ENCODE results near the gene FAM170B.

FAM170B gene

DNA sequence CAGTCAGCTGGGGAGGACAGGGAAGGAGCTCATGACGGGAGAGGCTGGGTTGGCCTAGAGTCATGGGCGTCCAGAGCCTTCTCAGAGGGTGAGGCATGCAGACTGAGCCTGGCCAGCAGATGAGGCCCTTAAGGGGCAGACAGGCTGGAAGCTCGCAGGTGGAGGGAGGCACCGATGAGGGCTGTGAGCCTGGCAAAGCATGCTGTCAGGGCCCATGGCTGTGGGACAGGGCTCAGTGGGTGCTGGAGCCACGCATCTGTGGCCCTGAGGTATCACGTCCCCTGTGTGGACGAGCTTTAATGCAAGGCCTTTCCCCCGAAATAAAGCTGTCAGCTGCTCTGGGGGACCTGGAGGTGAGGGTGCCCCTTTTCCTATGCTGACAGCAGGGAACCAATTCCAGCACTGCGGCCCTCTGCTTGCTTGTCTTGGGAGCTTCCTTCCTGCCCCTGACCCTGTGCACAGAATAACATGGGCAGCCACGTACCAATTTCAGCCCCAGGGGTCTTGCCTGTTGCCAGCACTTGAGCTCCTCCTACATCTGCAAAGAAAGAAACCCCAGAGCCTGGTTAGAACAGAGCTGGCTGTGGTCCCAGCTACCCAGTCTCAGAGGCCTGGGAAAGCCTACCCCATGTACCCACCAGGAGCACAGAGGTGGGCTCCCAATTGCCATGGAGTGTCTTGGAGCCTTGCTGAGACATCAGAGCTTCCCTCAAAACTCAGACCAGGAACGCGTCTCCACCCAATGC lies 33.8 kb upstream of the FAM170B start:
- H3K36me3 ChIP-seq (ENCODE audit: control insufficient read depth, insufficient read depth, low read length): no peaks in the 10 kb centered on the region
- H3K27ac ChIP-seq (ENCODE audit: low read depth, low read length): no peak overlapping the region
- no peak overlapping the region for H3K4me3 ChIP-seq (ENCODE audit: low read depth, low read length)
- H3K27me3 ChIP-seq (ENCODE audit: control insufficient read depth, insufficient read depth, low read length): no peaks in the 10 kb centered on the region
- no peaks in the 10 kb centered on the region for H3K9me3 ChIP-seq (ENCODE audit: control insufficient read depth, insufficient read depth, low read length)
- no peaks in the 10 kb centered on the region for H3K4me1 ChIP-seq (ENCODE audit: control insufficient read depth, insufficient read depth, low read length)
- no peak overlapping the region for H3K9ac ChIP-seq (ENCODE audit: low read depth, low read length)

DNA sequence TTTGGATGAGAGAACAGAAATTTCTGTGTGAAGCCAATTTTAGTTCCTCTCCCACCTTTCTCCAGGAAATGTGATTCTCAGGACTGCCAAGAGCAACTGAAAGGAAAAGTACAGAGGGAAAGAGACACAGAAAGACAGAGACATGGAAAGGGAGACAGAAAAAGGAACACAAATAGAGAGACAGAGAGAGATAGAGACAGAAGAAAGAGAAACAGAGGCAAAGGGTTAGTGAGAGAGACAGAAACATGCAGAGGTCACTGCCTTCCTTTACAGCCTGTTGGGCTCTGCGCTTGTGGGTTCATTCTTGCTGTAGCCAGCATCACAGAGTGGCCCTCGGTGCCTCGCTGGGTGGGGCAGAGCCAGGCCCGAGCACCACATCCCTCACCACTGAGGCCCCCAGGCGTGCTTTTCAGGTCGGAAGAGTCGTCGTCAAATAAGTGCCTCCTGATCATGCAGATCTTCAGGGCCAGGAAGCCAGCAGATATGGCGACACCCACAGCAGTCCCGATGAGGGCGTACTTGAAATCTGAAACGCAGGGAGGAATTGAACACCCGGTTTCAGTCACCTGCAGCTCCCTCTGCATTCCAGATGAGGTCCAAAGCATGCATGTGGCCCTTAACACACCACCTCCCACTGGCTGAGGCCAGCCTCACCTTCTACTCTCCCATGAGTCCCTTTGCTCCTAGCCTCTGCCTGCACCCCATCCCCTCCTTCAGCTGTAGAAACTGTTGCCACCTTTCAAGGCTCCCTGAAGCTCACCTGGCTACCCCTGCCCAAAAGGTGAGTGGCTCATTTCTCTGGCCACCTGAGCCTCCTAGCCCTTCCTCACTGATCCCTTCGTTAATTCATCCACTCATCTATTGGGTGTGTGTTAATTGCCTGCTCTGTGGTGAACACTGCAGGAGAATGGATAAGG lies 32.9 kb upstream of the FAM170B start:
- H3K4me3 ChIP-seq (ENCODE audit: low read depth, low read length): no peak overlapping the region
- no peak overlapping the region for H3K9ac ChIP-seq (ENCODE audit: low read depth, low read length)
- H3K9me3 ChIP-seq (ENCODE audit: control insufficient read depth, insufficient read depth, low read length): no peaks in the 10 kb centered on the region
- H3K36me3 ChIP-seq (ENCODE audit: control insufficient read depth, insufficient read depth, low read length): no peaks in the 10 kb centered on the region
- no peak overlapping the region for H3K27ac ChIP-seq (ENCODE audit: low read depth, low read length)
- H3K4me1 ChIP-seq (ENCODE audit: control insufficient read depth, insufficient read depth, low read length): no peaks in the 10 kb centered on the region
- no peaks in the 10 kb centered on the region for H3K27me3 ChIP-seq (ENCODE audit: control insufficient read depth, insufficient read depth, low read length)

DNA sequence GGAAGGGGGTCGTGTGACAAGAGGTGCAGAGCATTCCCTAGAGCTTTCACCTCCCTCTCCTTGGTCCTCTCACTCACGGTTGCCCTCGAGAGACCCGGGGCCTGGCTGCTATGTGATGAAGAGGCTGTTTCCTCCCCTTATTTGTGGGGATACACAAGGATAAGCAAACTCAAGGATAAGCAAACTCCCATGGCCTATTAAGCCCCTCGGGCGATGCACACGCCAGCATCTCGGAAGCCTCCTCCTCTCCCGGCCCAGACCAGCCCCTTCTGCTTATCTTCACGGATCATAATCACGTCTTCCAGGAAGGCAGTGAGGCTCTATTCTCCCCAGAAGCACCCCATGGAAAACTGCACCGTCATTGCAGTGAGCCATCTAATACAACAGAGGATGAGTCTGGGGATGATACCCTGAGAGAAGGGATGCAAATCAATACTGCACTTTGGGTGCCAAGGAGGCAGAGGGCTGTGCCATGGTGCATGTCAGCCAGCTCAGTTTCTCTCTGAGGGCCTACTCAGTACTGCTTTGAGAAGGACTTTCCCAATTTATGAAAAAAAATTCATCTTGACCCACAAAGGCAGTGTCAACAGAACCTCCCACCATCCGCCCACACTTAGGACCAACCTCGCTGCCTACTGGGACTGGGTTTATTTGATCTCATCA lies 32.1 kb upstream of the FAM170B start:
- no peak overlapping the region for H3K4me3 ChIP-seq (ENCODE audit: low read depth, low read length)
- H3K9ac ChIP-seq (ENCODE audit: low read depth, low read length): no peak overlapping the region
- H3K36me3 ChIP-seq (ENCODE audit: control insufficient read depth, insufficient read depth, low read length): no peaks in the 10 kb centered on the region
- peaks cover 3% of the 10 kb centered on the region; the same call in 1 of the 2 replicates for H3K4me1 ChIP-seq (ENCODE audit: control insufficient read depth, insufficient read depth, low read length)
- H3K27me3 ChIP-seq (ENCODE audit: control insufficient read depth, insufficient read depth, low read length): no peaks in the 10 kb centered on the region
- no peaks in the 10 kb centered on the region for H3K9me3 ChIP-seq (ENCODE audit: control insufficient read depth, insufficient read depth, low read length)
- no peak overlapping the region for H3K27ac ChIP-seq (ENCODE audit: low read depth, low read length)

- H3K27me3 ChIP-seq (ENCODE audit: control insufficient read depth, insufficient read depth, low read length): no peaks in the 10 kb centered on the region
- peaks cover 3% of the 10 kb centered on the region; the same call in 1 of the 2 replicates for H3K4me1 ChIP-seq (ENCODE audit: control insufficient read depth, insufficient read depth, low read length)
- H3K9me3 ChIP-seq (ENCODE audit: control insufficient read depth, insufficient read depth, low read length): no peaks in the 10 kb centered on the region
- H3K4me3 ChIP-seq (ENCODE audit: low read depth, low read length): no peak overlapping the region
- no peaks in the 10 kb centered on the region for H3K36me3 ChIP-seq (ENCODE audit: control insufficient read depth, insufficient read depth, low read length)
- H3K9ac ChIP-seq (ENCODE audit: low read depth, low read length): no peak overlapping the region
- no peak overlapping the region for H3K27ac ChIP-seq (ENCODE audit: low read depth, low read length)
Observed at GRCh38 chr10:49165259-49165658, 31.4 kb upstream of the FAM170B start.

GRCh38 chr10:49164559-49165188 lies 30.9 kb upstream of the FAM170B start:
- peaks cover 3% of the 10 kb centered on the region; the same call in 1 of the 2 replicates for H3K4me1 ChIP-seq (ENCODE audit: control insufficient read depth, insufficient read depth, low read length)
- H3K9ac ChIP-seq (ENCODE audit: low read depth, low read length): no peak overlapping the region
- no peaks in the 10 kb centered on the region for H3K27me3 ChIP-seq (ENCODE audit: control insufficient read depth, insufficient read depth, low read length)
- no peak overlapping the region for H3K27ac ChIP-seq (ENCODE audit: low read depth, low read length)
- H3K9me3 ChIP-seq (ENCODE audit: control insufficient read depth, insufficient read depth, low read length): no peaks in the 10 kb centered on the region
- no peak overlapping the region for H3K4me3 ChIP-seq (ENCODE audit: low read depth, low read length)
- no peaks in the 10 kb centered on the region for H3K36me3 ChIP-seq (ENCODE audit: control insufficient read depth, insufficient read depth, low read length)

- no peak overlapping the region for H3K4me3 ChIP-seq (ENCODE audit: low read depth, low read length)
- no peaks in the 10 kb centered on the region for H3K9me3 ChIP-seq (ENCODE audit: control insufficient read depth, insufficient read depth, low read length)
- peaks cover 12% of the 10 kb centered on the region; the same call in 1 of the 2 replicates for H3K4me1 ChIP-seq (ENCODE audit: control insufficient read depth, insufficient read depth, low read length)
- H3K9ac ChIP-seq (ENCODE audit: low read depth, low read length): no peak overlapping the region
- H3K27me3 ChIP-seq (ENCODE audit: control insufficient read depth, insufficient read depth, low read length): no peaks in the 10 kb centered on the region
- no peaks in the 10 kb centered on the region for H3K36me3 ChIP-seq (ENCODE audit: control insufficient read depth, insufficient read depth, low read length)
- H3K27ac ChIP-seq (ENCODE audit: low read depth, low read length): no peak overlapping the region
Observed at GRCh38 chr10:49163741-49164140, 29.9 kb upstream of the FAM170B start.

DNA sequence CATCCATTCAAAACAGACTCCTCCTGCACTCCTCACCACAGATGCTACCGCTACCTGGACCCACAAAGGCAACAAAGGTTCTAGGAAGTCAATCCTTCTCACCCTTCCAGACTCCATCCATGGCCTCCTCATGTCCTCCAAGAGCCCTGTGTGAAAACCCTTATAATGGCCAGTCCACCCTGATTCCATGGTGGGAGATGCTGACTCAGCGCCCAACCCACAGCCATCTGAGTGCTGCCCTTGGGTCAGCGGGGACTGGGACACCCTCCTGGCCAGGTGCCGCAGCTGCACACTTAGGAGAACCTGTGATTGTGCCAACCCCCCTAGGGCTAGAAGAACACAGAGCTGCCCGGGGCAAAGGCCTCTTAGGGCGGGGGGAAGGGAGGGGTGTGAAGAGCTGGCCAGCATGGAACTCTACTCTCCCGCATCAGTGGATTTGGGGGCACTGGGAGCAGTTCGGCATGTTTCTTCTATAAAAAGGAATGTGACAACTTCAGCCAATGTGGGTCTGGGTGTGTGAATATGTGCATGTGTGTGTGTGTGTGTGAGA lies 29.0 kb upstream of the FAM170B start:
- Histone ChIP-seq H3K27ac (ENCODE audit: low read depth, low read length) (no peak overlapping the region), H3K9me3 (ENCODE audit: control insufficient read depth, insufficient read depth, low read length) (no peaks in the 10 kb centered on the region), H3K9ac (ENCODE audit: low read depth, low read length) (no peak overlapping the region), H3K36me3 (ENCODE audit: control insufficient read depth, insufficient read depth, low read length) (no peaks in the 10 kb centered on the region), H3K27me3 (ENCODE audit: control insufficient read depth, insufficient read depth, low read length) (no peaks in the 10 kb centered on the region), H3K4me3 (ENCODE audit: low read depth, low read length) (no peak overlapping the region), H3K4me1 (ENCODE audit: control insufficient read depth, insufficient read depth, low read length) (peaks cover 21% of the 10 kb centered on the region)

- Histone ChIP-seq H3K4me3 (ENCODE audit: low read depth, low read length) (no peak overlapping the region), H3K36me3 (ENCODE audit: control insufficient read depth, insufficient read depth, low read length) (no peaks in the 10 kb centered on the region), H3K27me3 (ENCODE audit: control insufficient read depth, insufficient read depth, low read length) (no peaks in the 10 kb centered on the region), H3K9me3 (ENCODE audit: control insufficient read depth, insufficient read depth, low read length) (no peaks in the 10 kb centered on the region), H3K27ac (ENCODE audit: low read depth, low read length) (no peak overlapping the region), H3K9ac (ENCODE audit: low read depth, low read length) (no peak overlapping the region), H3K4me1 (ENCODE audit: control insufficient read depth, insufficient read depth, low read length) (peaks cover 25% of the 10 kb centered on the region)
Observed at GRCh38 chr10:49162063-49162462, 28.2 kb upstream of the FAM170B start.

DNA sequence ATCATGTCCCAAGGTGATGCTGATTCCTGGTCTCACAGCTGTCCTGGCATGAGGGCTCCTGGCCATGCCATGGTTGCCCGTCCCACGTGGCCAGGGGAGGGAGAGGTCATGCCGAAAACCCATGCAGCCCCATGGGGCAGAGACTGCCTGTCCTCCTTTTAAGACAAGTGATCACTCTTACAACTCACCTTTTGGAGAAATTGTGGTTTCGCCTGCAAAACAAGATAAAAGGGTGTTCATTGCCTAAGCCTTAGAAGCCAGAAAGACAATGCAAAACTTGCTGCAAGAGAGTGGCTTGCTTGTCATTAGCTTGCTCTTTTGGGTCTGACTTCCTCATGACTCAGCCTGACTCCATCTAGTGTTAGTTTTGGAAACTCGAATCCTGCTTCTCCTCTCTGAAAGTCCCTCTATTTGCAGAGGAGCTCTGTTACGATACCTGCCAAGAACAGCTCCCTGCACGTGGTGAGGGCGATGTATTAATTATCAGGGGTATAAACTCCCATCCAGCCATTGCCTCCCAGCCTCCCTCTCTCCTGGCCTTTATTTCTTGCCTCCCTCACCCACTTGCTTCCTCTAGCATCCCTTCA lies 27.7 kb upstream of the FAM170B start:
- no peak overlapping the region for H3K9ac ChIP-seq (ENCODE audit: low read depth, low read length)
- no peaks in the 10 kb centered on the region for H3K27me3 ChIP-seq (ENCODE audit: control insufficient read depth, insufficient read depth, low read length)
- H3K4me3 ChIP-seq (ENCODE audit: low read depth, low read length): no peak overlapping the region
- H3K27ac ChIP-seq (ENCODE audit: low read depth, low read length): no peak overlapping the region
- H3K4me1 ChIP-seq (ENCODE audit: control insufficient read depth, insufficient read depth, low read length): peaks cover 25% of the 10 kb centered on the region
- H3K9me3 ChIP-seq (ENCODE audit: control insufficient read depth, insufficient read depth, low read length): no peaks in the 10 kb centered on the region
- H3K36me3 ChIP-seq (ENCODE audit: control insufficient read depth, insufficient read depth, low read length): no peaks in the 10 kb centered on the region

GRCh38 chr10:49160814-49161213 lies 27.0 kb upstream of the FAM170B start:
- Histone ChIP-seq H3K4me3 (ENCODE audit: low read depth, low read length) (no peak overlapping the region), H3K27ac (ENCODE audit: low read depth, low read length) (no peak overlapping the region), H3K4me1 (ENCODE audit: control insufficient read depth, insufficient read depth, low read length) (peaks cover 25% of the 10 kb centered on the region), H3K9ac (ENCODE audit: low read depth, low read length) (no peak overlapping the region), H3K27me3 (ENCODE audit: control insufficient read depth, insufficient read depth, low read length) (no peaks in the 10 kb centered on the region), H3K9me3 (ENCODE audit: control insufficient read depth, insufficient read depth, low read length) (no peaks in the 10 kb centered on the region), H3K36me3 (ENCODE audit: control insufficient read depth, insufficient read depth, low read length) (no peaks in the 10 kb centered on the region)

Data from HUES48 (cell line).